C4-2B (cell line): ENCODE results near the gene LMF2.

Experiments used
- ZFX ChIP-seq: fragments of 450-650 bp; IDR thresholded peaks from 2 replicates; pipeline ENCODE4 v1.6.1; 2017
- TF ChIP-seq, protein P1 (sequence below): fragments of 450-650 bp; conservative IDR thresholded peaks from 2 replicates; pipeline ENCODE4 v1.5.1; 2017; ENCODE audit warnings: mild to moderate bottlenecking

- TF ChIP-seq, protein P1, sequence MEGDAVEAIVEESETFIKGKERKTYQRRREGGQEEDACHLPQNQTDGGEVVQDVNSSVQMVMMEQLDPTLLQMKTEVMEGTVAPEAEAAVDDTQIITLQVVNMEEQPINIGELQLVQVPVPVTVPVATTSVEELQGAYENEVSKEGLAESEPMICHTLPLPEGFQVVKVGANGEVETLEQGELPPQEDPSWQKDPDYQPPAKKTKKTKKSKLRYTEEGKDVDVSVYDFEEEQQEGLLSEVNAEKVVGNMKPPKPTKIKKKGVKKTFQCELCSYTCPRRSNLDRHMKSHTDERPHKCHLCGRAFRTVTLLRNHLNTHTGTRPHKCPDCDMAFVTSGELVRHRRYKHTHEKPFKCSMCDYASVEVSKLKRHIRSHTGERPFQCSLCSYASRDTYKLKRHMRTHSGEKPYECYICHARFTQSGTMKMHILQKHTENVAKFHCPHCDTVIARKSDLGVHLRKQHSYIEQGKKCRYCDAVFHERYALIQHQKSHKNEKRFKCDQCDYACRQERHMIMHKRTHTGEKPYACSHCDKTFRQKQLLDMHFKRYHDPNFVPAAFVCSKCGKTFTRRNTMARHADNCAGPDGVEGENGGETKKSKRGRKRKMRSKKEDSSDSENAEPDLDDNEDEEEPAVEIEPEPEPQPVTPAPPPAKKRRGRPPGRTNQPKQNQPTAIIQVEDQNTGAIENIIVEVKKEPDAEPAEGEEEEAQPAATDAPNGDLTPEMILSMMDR = no peak
- no peak for TF ChIP-seq ZFX
These were observed 35.0 kb upstream of the LMF2 start for GRCh38 chr22:50542416-50542927.
